Endothelial cell of umbilical vein (primary cell): Measurements from ENCODE around the gene PARD3B. TPM values are rescaled to one million over a fixed set of nuclear protein-coding genes. Genes with fewer than 3 reads are reported as not detected.

ENCODE experiments used
- BruUV-seq: library from RNA; stranded (reverse); fragments of 400-500 nt; replicated peaks from 2 replicates; lab custom pipeline; 2021; lab: Mats Ljungman, UMichigan
- CTCF ChIA-PET: fragments of 300-600, 350-600 bp; sonication (Branson Sonifier 250); formaldehyde crosslinking; loops from one replicate; lab custom pipeline; 2021; ENCODE audit warnings: antibody characterized with exemption, inconsistent platforms; lab: Charles Lee
- POLR2A ChIA-PET: fragments of 300-600, 350-600 bp; sonication (Branson Sonifier 250); formaldehyde crosslinking; loops from one replicate; lab custom pipeline; 2021; ENCODE audit warnings: antibody characterized with exemption, inconsistent platforms; lab: Charles Lee
- DNase-seq: peaks from one replicate; pipeline ENCODE4 v3.0.0-alpha.2; 2011; ENCODE audit warnings: low read depth, low spot score
- FAIRE-seq: peaks from 2 replicates; lab custom pipeline; 2011; peaks lifted over from hg19 to GRCh38; lab: Jason Lieb, UNC
- H2AFZ ChIP-seq: 2 replicates; pipeline ENCODE4 v1.6.0; 2012; ENCODE audit warnings: low read depth, low read length, control low read depth, inconsistent platforms
- H3K27ac ChIP-seq: 2 replicates; pipeline ENCODE4 v1.5.1; 2011; ENCODE audit warnings: low read depth, mild to moderate bottlenecking, control low read depth, low read length, moderate library complexity; ENCODE audit not compliant: insufficient read depth
- H3K27me3 ChIP-seq, 2 experiments: 2 replicates each; pipeline versions ENCODE4 v1.6.0 to v1.6.1; 2011; ENCODE audit warnings: low read length in 2 of 2, mixed read lengths in 1 of 2; ENCODE audit not compliant: control insufficient read depth in 2 of 2, insufficient read depth in 2 of 2
- H3K36me3 ChIP-seq, 2 experiments: 2 replicates in 1 of 2; 3 replicates in 1 of 2; pipeline ENCODE4 v1.5.1; 2011; ENCODE audit warnings: low read length in 2 of 2, mild to moderate bottlenecking in 1 of 2, moderate library complexity in 1 of 2; ENCODE audit not compliant: control insufficient read depth in 2 of 2, insufficient read depth in 2 of 2; ENCODE audit errors: extremely low read depth in 1 of 2
- H3K4me1 ChIP-seq: 3 replicates; pipeline ENCODE4 v1.5.1; 2011; ENCODE audit warnings: mild to moderate bottlenecking, low read length; ENCODE audit not compliant: control insufficient read depth, insufficient read depth; ENCODE audit errors: extremely low read depth
- H3K4me2 ChIP-seq: 2 replicates; pipeline ENCODE4 v1.6.1; 2011; ENCODE audit warnings: low read length, control low read depth, mixed read lengths; ENCODE audit not compliant: insufficient read depth
- H3K4me3 ChIP-seq, 3 experiments: fragments of 200-600 bp in 1 of 3; sonication (generic), shearing (Covaris generic) in 1 of 3; replicated peaks in 1 of 3; 2 replicates each; pipeline ENCODE4 v1.5.1; 2011 to 2016; ENCODE audit warnings: control low read depth in 3 of 3, low read length in 3 of 3, mild to moderate bottlenecking in 2 of 3, inconsistent platforms in 1 of 3, low read depth in 1 of 3, moderate library complexity in 1 of 3; ENCODE audit not compliant: insufficient read depth in 1 of 3
- H3K79me2 ChIP-seq: 2 replicates; pipeline ENCODE4 v1.6.0; 2012; ENCODE audit warnings: low read length, inconsistent platforms; ENCODE audit not compliant: control insufficient read depth, insufficient read depth
- H3K9ac ChIP-seq: replicated peaks from 2 replicates; pipeline ENCODE3; 2011; ENCODE audit warnings: low read length, control low read depth; ENCODE audit not compliant: insufficient read depth; ENCODE audit errors: extremely low read depth
- H3K9me1 ChIP-seq: replicated peaks from 3 replicates; pipeline ENCODE4 v1.6.0; 2011; ENCODE audit warnings: mild to moderate bottlenecking, low read length; ENCODE audit not compliant: control insufficient read depth, insufficient read depth; ENCODE audit errors: extremely low read depth
- H3K9me3 ChIP-seq: replicated peaks from 2 replicates; pipeline ENCODE4 v1.5.1; 2012; ENCODE audit warnings: low read length, inconsistent platforms; ENCODE audit not compliant: control insufficient read depth, insufficient read depth
- H4K20me1 ChIP-seq: replicated peaks from 2 replicates; pipeline ENCODE3; 2011; ENCODE audit warnings: mild to moderate bottlenecking, low read length; ENCODE audit not compliant: control insufficient read depth, insufficient read depth; ENCODE audit errors: extremely low read depth
- CTCF ChIP-seq, 2 donors: IDR thresholded peaks; 1 replicate in 1 of 2; 2 replicates in 1 of 2; pipeline ENCODE4 v1.5.1; 2011; ENCODE audit warnings: low read length in 2 of 2, mild to moderate bottlenecking in 2 of 2, moderate library complexity in 2 of 2, control low read depth in 1 of 2, inconsistent platforms in 1 of 2, low read depth in 1 of 2; ENCODE audit not compliant: insufficient read depth in 1 of 2; ENCODE audit errors: extremely low read depth in 1 of 2
- EZH2 ChIP-seq: IDR thresholded peaks from 2 replicates; pipeline ENCODE4 v1.6.1; 2012; ENCODE audit warnings: borderline replicate concordance, low read depth, mild to moderate bottlenecking, moderate library complexity, low read length, inconsistent platforms; ENCODE audit not compliant: severe bottlenecking
- FOS ChIP-seq: IDR thresholded peaks from 2 replicates; pipeline ENCODE4 v1.6.1; 2011; ENCODE audit warnings: mild to moderate bottlenecking, low read length, moderate library complexity, borderline replicate concordance; ENCODE audit not compliant: insufficient read depth
- GATA2 ChIP-seq: IDR thresholded peaks from 2 replicates; pipeline ENCODE4 v1.7.0; 2011; ENCODE audit warnings: low read depth, mild to moderate bottlenecking, moderate library complexity, mixed read lengths, low read length; ENCODE audit not compliant: insufficient read length, insufficient read depth
- JUN ChIP-seq: IDR thresholded peaks from 2 replicates; pipeline ENCODE4 v1.6.1; 2011; ENCODE audit warnings: borderline replicate concordance, low read depth; ENCODE audit not compliant: insufficient read length, insufficient read depth
- MAX ChIP-seq: IDR thresholded peaks from 2 replicates; pipeline ENCODE4 v1.6.1; 2011; ENCODE audit not compliant: insufficient read depth, insufficient read length
- MYC ChIP-seq: IDR thresholded peaks from one replicate; pipeline ENCODE4 v1.6.1; 2011; ENCODE audit warnings: mild to moderate bottlenecking, low read depth, low read length
- POLR2A ChIP-seq: IDR thresholded peaks from 2 replicates; pipeline ENCODE4 v1.6.1; 2012; ENCODE audit warnings: low read depth, mild to moderate bottlenecking, control low read depth, low read length
- POLR2AphosphoS5 ChIP-seq: IDR thresholded peaks from 2 replicates; pipeline ENCODE4 v1.6.1; 2012; ENCODE audit warnings: low read depth, mild to moderate bottlenecking, control low read depth, low read length, moderate library complexity; ENCODE audit not compliant: insufficient read depth
- dilution Hi-C: fragments of 300-500 bp; cut with MboI; formaldehyde crosslinking; loops from one replicate; pipeline ENCODE4 v1.15.0; 2019; ENCODE audit warnings: low sequenced_read_pairs; ENCODE audit not compliant: extremely low pct_ligation_motif_present
- intact Hi-C: fragments of 100-400 bp; cut with micrococcal nuclease; formaldehyde crosslinking; loops from one replicate; pipeline ENCODE4 v1.10.0; 2022
- polyA plus RNA-seq, 4 experiments: library from polyadenylated mRNA; depleted of rRNA in 3 of 4; stranded (reverse) in 3 of 4; unstranded in 1 of 4; fragments of >200 nt; gene quantifications; 2 replicates each; pipeline versions ENCODE4 v1.2.1 to v1.2.3, GENCODE V29; 2011 to 2012; ENCODE audit warnings: missing spikeins in 1 of 4
- total RNA-seq: library from RNA; stranded (reverse); gene quantifications from 2 replicates; pipeline ENCODE4 v1.2.3, GENCODE V29; 2021

Gene PARD3B
- total and polyA plus RNA-seq, 2 donors (not counting 3 experiments of a cell fraction or from before 2014, with no cell fraction given), result 2.2 to 30.9 TPM

GRCh38 chr2:205011031-205011430 lies 465.8 kb downstream of the PARD3B start:
- ChIA-PET POLR2A (no interaction called here), CTCF (interaction anchor here (1.1 to 1.3 kb wide), 2 partner anchors 40 to 665 kb away, joined by 3 to 4 read pairs; no protein-coding TSS in a partner anchor)
- H2AFZ ChIP-seq, result no peak overlapping the region
- no peaks in the 10 kb centered on the region for H3K79me2 ChIP-seq
- intact Hi-C loops, result no loop called here
- no peak for FAIRE-seq
- H3K36me3 ChIP-seq, result no peaks in the 10 kb centered on the region
- no peaks in the 10 kb centered on the region for H3K9me3 ChIP-seq
- no peaks in the 10 kb centered on the region for H3K4me1 ChIP-seq
- H4K20me1 ChIP-seq, result no peaks in the 10 kb centered on the region
- H3K9ac ChIP-seq, result no peak overlapping the region
- H3K27me3 ChIP-seq, result no peaks in the 10 kb centered on the region
- TF ChIP-seq MAX (no peak), JUN (no peak), POLR2A (no peak), MYC (no peak), POLR2AphosphoS5 (no peak), FOS (no peak), EZH2 (no peak), CTCF (IDR thresholded peaks at IDR 0.05; ENCODE audit: extremely low read depth in 1 of 2, insufficient read depth in 1 of 2, low read depth in 1 of 2, low read length in 2 of 2) (no peak), GATA2 (no peak)
- dilution Hi-C loops, result no loop called here
- H3K27ac ChIP-seq, result no peak overlapping the region
- H3K9me1 ChIP-seq, result no peaks in the 10 kb centered on the region
- no peak for DNase-seq
- H3K4me2 ChIP-seq, result no peak overlapping the region
- BruUV-seq, result no TSS peak
- H3K4me3 ChIP-seq, result no peak overlapping the region
